ENCODE measurements around the gene TBC1D2B. TPM values are rescaled to one million over a fixed set of nuclear protein-coding genes. Genes with fewer than 3 reads are reported as not detected.
A peak's percentile ranks its signal among the peaks of the same experiment; 100 is the strongest.

Gene TBC1D2B
- total RNA-seq, 4 donors from 2014 or later = 32.4 to 41.7 (median 35.3) TPM

DNA sequence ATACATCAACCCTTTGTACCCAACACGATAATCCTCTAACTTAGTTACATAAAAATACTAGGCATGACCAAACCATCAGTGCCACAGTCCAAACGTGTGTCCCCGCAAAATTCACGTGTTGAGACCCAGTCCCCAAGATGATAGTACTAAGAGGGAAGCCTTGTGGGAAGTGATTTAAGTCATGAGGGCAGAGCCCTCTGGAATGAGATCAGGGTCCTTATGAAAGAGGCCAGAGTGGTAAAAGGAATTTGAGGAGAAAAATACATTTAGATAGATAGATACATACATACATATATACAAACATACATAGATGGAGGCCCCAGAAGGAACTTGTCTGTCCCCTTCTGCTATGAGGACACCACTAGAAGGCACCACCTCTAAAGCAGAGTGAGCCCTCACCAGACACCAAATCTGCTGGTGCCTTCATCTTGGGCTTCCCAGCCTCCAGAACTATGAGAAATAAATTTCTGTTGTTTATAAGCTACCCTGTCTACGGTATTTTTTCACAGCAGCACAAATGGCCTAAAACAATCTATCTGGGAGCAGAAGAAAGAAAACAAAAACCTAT, 8.0 kb downstream of the TBC1D2B start:
- WGBS, 2 donors = 52 to 58% methylated on average over 5 of the region's 5 CpGs
- intact Hi-C loops (cut with DNase I; ENCODE audit: low total_unique reads) = no loop called here
- no peak for DNase-seq (ENCODE audit: low spot score in 2 of 2)
- TF ChIP-seq, protein P1, sequence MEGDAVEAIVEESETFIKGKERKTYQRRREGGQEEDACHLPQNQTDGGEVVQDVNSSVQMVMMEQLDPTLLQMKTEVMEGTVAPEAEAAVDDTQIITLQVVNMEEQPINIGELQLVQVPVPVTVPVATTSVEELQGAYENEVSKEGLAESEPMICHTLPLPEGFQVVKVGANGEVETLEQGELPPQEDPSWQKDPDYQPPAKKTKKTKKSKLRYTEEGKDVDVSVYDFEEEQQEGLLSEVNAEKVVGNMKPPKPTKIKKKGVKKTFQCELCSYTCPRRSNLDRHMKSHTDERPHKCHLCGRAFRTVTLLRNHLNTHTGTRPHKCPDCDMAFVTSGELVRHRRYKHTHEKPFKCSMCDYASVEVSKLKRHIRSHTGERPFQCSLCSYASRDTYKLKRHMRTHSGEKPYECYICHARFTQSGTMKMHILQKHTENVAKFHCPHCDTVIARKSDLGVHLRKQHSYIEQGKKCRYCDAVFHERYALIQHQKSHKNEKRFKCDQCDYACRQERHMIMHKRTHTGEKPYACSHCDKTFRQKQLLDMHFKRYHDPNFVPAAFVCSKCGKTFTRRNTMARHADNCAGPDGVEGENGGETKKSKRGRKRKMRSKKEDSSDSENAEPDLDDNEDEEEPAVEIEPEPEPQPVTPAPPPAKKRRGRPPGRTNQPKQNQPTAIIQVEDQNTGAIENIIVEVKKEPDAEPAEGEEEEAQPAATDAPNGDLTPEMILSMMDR (IDR thresholded peaks at IDR 0.05) = no peak
- no peak for TF ChIP-seq POLR2A (IDR thresholded peaks at IDR 0.05)
- no peak overlapping the region for H3K4me3 ChIP-seq (ENCODE audit: low read depth, poor library complexity, severe bottlenecking)

DNA sequence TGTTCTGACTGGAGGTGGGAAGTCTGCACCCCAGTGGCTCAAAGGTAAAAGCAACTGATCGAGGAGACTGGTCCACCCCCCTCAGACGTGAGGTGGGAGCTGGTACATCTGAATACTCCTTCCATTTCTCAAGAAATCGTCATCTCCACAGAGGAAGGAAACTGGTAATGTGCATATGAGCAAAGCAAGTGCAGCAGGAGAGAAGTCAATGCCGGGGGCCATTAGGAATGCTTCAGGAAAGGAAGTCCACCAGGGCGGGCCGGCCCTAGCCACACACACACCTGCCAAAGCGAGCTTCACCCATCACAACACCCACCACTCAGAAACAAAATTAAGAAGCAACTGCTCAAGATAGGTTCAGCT, 8.5 kb downstream of the TBC1D2B start:
- no peak for TF ChIP-seq POLR2A (IDR thresholded peaks at IDR 0.05)
- TF ChIP-seq, protein P1 (IDR thresholded peaks at IDR 0.05) = no peak
- intact Hi-C loops (cut with DNase I; ENCODE audit: low total_unique reads) = no loop called here
- H3K4me3 ChIP-seq (ENCODE audit: low read depth, poor library complexity, severe bottlenecking) = no peak overlapping the region
- no peak for DNase-seq (ENCODE audit: low spot score in 2 of 2)
- 66 to 70% methylated on average over 7 of the region's 7 CpGs for WGBS, 2 donors

DNA sequence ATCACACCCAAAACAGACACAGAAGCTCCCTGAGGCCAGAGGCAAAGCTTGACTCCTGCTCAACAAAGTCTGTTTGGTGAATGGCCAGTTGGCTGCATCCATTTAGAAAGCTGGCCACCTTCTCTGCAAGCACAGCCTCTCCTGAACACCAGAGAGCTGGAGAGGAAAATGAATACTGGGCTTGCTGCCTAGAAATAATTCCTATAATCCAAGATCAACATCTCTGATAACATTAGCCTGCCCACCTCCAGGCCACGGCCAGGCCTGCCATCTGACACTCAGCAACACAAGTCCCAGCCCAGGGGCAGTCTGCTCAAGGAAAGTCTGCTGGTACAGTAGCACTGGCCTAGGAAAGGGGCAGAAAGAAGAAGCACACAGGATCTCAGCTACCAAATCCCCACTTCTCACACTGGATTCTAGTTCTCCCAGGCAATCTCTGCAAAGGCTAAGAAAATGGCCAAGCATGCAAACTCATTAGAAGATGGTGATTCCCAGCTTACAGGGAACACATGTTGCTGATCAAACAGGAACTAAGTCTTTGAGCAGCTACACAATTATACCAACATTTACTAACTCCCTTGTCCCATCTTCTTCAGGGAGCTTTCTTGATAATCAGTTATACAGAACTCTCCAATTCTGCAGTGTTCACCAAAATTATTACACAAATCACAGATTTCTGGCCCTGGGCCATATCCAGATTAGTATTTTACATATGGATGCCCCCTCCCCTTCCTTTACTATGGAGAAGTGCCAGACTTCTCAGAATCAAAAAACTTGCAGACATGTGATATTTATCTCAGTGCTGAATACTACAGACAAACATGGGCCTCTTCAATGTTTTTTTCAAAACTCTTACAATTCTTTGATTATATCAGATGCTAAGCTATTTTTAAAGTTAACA, 9.9 kb downstream of the TBC1D2B start:
- H3K4me3 ChIP-seq (ENCODE audit: low read depth, poor library complexity, severe bottlenecking) = no peak overlapping the region
- no peak for TF ChIP-seq POLR2A (IDR thresholded peaks at IDR 0.05)
- TF ChIP-seq, protein P1 (IDR thresholded peaks at IDR 0.05) = no peak
- 6 to 13% methylated on average over 1 of the region's 1 CpG for WGBS, 2 donors
- DNase-seq (ENCODE audit: low spot score in 2 of 2) = no peak
- intact Hi-C loops (cut with DNase I; ENCODE audit: low total_unique reads) = no loop called here

DNA sequence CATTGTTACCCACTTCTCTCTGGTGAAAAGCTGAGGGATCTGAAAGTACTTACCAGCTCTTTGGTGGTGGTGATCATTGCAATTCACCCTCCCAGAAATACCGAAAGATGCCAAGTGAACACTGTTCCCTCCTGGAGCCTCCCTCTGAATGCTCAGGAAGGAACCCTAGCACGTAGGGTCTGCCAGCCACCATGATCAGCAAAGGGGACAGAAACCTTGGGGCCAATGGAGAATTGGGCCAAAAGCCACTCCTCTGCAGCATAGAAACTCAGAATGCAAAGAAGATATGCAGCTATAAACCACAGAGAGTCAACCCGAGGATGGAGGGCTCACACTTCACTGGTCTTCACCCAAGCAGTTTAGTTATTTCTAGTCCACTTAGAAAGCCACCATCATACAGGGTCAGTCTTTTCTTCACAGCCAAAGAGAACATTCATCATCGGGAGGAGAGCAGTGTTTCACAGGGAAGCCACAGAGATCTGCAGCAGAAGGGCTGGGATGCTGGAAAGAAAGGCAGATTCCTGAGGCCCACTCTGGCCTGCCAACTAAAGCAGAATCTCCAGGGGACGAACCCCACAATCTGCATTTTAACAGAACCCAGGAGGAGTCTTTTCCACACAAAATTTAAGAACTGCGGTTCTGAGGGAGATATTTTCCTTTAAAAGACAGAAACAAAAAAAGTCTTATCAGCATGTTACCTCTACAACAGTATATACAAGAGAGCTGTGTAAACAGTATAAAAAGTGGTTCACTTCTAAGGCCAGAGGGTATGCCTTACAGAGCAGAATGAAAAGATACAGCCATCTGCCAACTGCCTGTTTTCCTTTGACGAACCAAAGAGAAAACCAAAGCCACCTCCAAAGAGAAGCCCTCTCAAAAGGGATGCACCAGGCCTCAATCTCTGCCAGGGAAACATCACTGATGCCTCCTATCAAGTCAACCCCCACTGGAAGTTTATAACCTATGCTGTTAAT, 11.3 kb downstream of the TBC1D2B start:
- H3K4me3 ChIP-seq (ENCODE audit: low read depth, poor library complexity, severe bottlenecking) = no peak overlapping the region
- DNase-seq (ENCODE audit: low spot score in 2 of 2) = peak in 1 of 2 donors; percentile 62
- TF ChIP-seq, protein P1 (IDR thresholded peaks at IDR 0.05) = no peak
- TF ChIP-seq POLR2A (IDR thresholded peaks at IDR 0.05) = no peak
- intact Hi-C loops (cut with DNase I; ENCODE audit: low total_unique reads) = no loop called here
- 55 to 56% methylated on average over 7 of the region's 7 CpGs for WGBS, 2 donors

DNA sequence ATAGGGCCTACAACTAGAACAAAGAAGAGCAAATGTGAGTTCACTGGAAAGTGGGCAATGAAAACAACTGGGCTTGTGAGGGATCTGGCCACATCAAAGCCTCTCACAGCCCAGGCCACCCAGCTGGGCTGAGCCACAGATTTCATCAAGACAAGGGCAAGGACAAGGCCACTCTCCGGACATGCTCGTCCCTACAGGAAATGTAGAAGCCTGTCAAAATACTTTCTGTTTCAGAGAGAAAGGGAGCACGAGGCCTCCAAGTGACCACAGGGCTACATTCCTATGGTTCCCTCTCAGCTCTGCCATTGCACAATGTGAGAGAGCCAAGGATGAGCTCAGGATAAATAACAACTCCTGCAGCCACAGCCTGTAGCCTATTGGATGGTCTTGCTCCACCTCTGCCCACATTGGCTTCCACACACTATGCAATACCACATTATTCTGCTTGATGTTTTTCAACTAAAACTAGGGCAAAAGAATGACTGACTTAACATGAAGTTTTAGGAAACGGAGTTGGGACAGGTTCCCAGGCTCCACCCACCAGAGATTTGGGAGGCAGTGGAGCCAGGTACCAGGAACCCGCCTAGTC, 12.1 kb downstream of the TBC1D2B start:
- peak; percentile 92 to 95 for DNase-seq (ENCODE audit: low spot score in 2 of 2)
- no peak overlapping the region for H3K4me3 ChIP-seq (ENCODE audit: low read depth, poor library complexity, severe bottlenecking)
- intact Hi-C loops (cut with DNase I; ENCODE audit: low total_unique reads) = no loop called here
- 19 to 24% methylated on average over 5 of the region's 5 CpGs for WGBS, 2 donors
- no peak for TF ChIP-seq POLR2A (IDR thresholded peaks at IDR 0.05)
- TF ChIP-seq, protein P1 (IDR thresholded peaks at IDR 0.05) = peak in 1 of 3 donors; percentile 9

Measured in lower leg skin (tissue), 4 donors.